Heart right ventricle (tissue), 16 donors: Measurements from ENCODE around the gene KIAA0753. TPM values are rescaled to one million over a fixed set of nuclear protein-coding genes. Genes with fewer than 3 reads are reported as not detected.

Experiments
- ATAC-seq, 8 donors: fragments of 200-7000 bp; cut with Tn5 transposase; one replicate each; pipeline ENCODE4 v1.9.1; 2020; ENCODE audit warnings: mild to moderate bottlenecking in 8 of 8, moderate library complexity in 8 of 8, moderate number of reproducible peaks in 1 of 8
- DNase-seq, 2 donors: peaks; one replicate each; pipeline ENCODE4 v3.0.0-alpha.2; 2020
- H3K27ac ChIP-seq, 10 donors: fragments of 200-600 bp; sonication (generic) in 2 of 10; one replicate each; pipeline versions ENCODE4 v1.5.0 to v1.8.0; 2020 to 2022; ENCODE audit warnings: mild to moderate bottlenecking in 3 of 10
- H3K27me3 ChIP-seq, 7 donors: fragments of 200-600 bp; one replicate each; pipeline ENCODE4 v1.8.0; 2021 to 2022; ENCODE audit warnings: mild to moderate bottlenecking in 2 of 7
- H3K36me3 ChIP-seq, 9 donors: fragments of 200-600 bp; sonication (generic) in 1 of 9; one replicate each; pipeline versions ENCODE4 v1.5.0 to v1.8.0; 2020 to 2022; ENCODE audit warnings: mild to moderate bottlenecking in 2 of 9
- H3K4me1 ChIP-seq, 9 donors: fragments of 200-600 bp; sonication (generic) in 1 of 9; one replicate each; pipeline versions ENCODE4 v1.5.0 to v1.8.0; 2020 to 2022; ENCODE audit warnings: mild to moderate bottlenecking in 4 of 9
- H3K4me3 ChIP-seq, 10 donors: fragments of 200-600 bp; sonication (generic) in 2 of 10; one replicate each; pipeline versions ENCODE4 v1.5.0 to v1.8.0; 2020 to 2022; ENCODE audit warnings: mild to moderate bottlenecking in 7 of 10, moderate library complexity in 2 of 10
- H3K9me3 ChIP-seq, 11 donors: fragments of 200-600 bp in 10 of 11; sonication (generic) in 2 of 11; one replicate each; pipeline versions ENCODE4 v1.5.0 to v1.8.0; 2013 to 2022; ENCODE audit warnings: mild to moderate bottlenecking in 2 of 11, control low read depth in 1 of 11, moderate library complexity in 1 of 11
- WGBS, 2 donors: extraction: QIAGEN DNeasy Blood & Tissue Kit; methylation state at CpG; one replicate each; pipeline ENCODE4 v1.1.7; 2013; ENCODE audit warnings: inconsistent platforms in 1 of 2; 5-methylcytosine and 5-hydroxymethylcytosine counted together
- intact Hi-C, 10 donors: fragments of 100-400 bp; cut with DNase I; formaldehyde crosslinking; loops; one replicate each; pipeline versions ENCODE4 v1.11.1 to v1.14.2; 2022
- polyA plus RNA-seq, 2 donors: library from polyadenylated mRNA; stranded (reverse); fragments of 200-250 nt; gene quantifications; one replicate each; pipeline ENCODE4 v1.2.3, GENCODE V29; 2013
- total RNA-seq, 10 donors: library from RNA; stranded (reverse); fragmentation: NEBNext Ultra II Directional in 3 of 10; extraction: Animal tissue kit (Norgen Biotek cat#: 25700) in 3 of 10; gene quantifications; one replicate each; pipeline versions ENCODE4 v1.2.1 to v1.2.4, GENCODE V29; 2021 to 2023
- TF ChIP-seq, protein P1 (sequence below), 9 donors: fragments of 200-600 bp; sonication (generic) in 2 of 9; IDR thresholded peaks; one replicate each; pipeline versions ENCODE4 v1.5.0 to v1.8.0; 2021 to 2022; ENCODE audit warnings: antibody characterized with exemption in 9 of 9, mild to moderate bottlenecking in 5 of 9, moderate library complexity in 1 of 9
- donor health status: Arrhythmogenic right ventricular cardiomyopathy.
- donor health status: ischemic (EF 13 %, LVEDD 7.1; RV severe dilation, severe dysfunction).
- donor health status: healthy with polysubstance abuse.
- donor health status: DM: no; HTN: yes; CAD: no.
- donor health status: DM: no; HTN: no; CAD: no.
- donor health status: ischemic (EF 25% LVEDD 6.9; RV normal size, moderate dysfunction).
- donor health status: ischemic (EF 25% LVEDD 5.7; RV mildly dilated, moderate dysfunction).
- donor health status: healthy.
- donor health status: DM: yes; HTN: yes; CAD: no.
- donor health status: Ischemic cardiomyopathy.
- donor health status: ischemic (EF 35%, LVEDD 5.7; RV mildly dilated, moderate dysfunction).
- donor health status: nonischemic (EF 11% LVEDD 7.7; RV severe dilation, severe dysfunction).
- donor health status: DM: yes; HTN: yes; CAD: no.
- donor health status: PGD.
- donor health status: ischemic (EF 29% LVEDD 5.4; RV normal size, mild dysfunction).
- donor health status: nonischemic (EF 23%, LVEDD 6.1; RV moderate dilation, normal function).

The KIAA0753 gene
- total and polyA plus RNA-seq, 12 donors: 2.4 to 9.9 (median 5.5) TPM

DNA sequence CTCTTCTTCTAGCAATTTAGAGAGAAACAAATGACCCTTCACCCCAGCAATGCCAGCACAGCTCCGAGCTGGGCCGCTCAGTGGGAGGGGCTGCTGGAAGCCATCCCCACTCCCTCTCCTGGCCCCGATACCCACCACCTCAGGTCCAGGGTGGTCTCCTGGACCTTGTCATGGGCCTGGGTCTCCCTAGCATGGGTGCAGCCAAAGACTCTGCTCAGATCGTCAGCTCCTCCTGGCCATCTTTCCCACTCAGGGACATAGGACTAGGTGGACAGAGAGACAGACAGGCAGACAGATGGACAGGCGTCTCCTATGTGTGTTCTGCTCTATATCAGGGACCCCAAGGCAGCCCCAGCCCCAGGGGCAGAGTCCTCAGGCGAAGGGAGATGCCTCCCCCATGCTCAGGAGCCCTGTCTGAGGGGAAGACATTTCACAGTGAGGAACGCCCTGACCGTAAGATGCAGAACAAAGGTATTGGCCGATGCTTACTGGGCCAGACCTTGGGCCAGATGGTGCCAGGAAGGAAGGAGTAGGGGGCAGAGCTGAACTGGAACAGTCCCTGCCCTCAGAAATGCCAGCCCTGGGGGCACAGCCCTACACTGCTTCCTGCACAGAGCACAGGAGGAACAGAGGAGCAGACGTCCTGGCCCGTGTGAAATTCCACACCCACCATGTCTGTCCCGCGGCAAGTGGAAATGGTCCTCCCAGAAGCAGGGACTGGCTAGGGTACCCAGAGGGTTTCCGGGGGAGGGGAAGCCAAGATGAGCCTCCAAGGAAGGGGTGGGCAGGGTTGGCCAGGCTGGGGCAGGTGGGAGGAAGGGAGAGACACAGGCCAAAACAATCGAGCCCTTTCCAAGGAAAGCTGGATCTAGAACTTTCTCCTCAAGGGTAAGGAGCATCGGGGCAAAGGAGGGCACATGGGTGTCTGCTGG is 97.2 kb downstream of the KIAA0753 start:
- H3K36me3 ChIP-seq: no peaks in the 10 kb centered on the region
- no peak overlapping the region for H3K27ac ChIP-seq
- peaks cover 0 to 3% (median 0%) of the 10 kb centered on the region in 7 donors for H3K27me3 ChIP-seq
- 82 to 87% methylated on average over 16 of the region's 16 CpGs for WGBS, 2 donors
- TF ChIP-seq, protein P1, sequence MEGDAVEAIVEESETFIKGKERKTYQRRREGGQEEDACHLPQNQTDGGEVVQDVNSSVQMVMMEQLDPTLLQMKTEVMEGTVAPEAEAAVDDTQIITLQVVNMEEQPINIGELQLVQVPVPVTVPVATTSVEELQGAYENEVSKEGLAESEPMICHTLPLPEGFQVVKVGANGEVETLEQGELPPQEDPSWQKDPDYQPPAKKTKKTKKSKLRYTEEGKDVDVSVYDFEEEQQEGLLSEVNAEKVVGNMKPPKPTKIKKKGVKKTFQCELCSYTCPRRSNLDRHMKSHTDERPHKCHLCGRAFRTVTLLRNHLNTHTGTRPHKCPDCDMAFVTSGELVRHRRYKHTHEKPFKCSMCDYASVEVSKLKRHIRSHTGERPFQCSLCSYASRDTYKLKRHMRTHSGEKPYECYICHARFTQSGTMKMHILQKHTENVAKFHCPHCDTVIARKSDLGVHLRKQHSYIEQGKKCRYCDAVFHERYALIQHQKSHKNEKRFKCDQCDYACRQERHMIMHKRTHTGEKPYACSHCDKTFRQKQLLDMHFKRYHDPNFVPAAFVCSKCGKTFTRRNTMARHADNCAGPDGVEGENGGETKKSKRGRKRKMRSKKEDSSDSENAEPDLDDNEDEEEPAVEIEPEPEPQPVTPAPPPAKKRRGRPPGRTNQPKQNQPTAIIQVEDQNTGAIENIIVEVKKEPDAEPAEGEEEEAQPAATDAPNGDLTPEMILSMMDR (IDR thresholded peaks at IDR 0.05): no peak
- no peak for DNase-seq
- ATAC-seq: peak in 1 of 8 donors; percentile 22
- peaks cover 0 to 4% (median 3%) of the 10 kb centered on the region in 9 donors for H3K4me1 ChIP-seq
- H3K9me3 ChIP-seq: peaks cover 0 to 14% (median 0%) of the 10 kb centered on the region in 11 donors
- H3K4me3 ChIP-seq: no peak overlapping the region
- intact Hi-C loops: no loop called here

DNA sequence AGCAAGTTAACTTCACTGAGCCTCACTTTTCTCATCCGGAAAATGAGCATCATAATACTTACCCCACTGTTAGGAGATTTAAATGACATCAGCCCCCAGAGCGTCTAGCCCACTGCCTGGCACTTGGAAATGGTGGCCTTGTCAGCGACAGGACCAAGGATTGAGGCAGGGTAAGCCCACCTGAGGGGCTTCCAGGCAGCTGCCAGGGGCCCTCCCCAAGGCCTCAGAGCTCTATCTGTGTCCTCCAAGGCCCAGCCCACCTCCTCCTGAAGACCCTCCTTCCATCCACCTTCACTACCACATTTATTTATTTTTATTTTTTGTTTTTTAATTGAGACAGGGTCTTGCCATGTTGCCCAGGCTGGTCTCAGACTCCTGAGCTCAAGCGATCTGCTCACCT is 97.9 kb downstream of the KIAA0753 start:
- intact Hi-C loops: no loop called here
- H3K4me3 ChIP-seq: no peak overlapping the region
- no peaks in the 10 kb centered on the region for H3K36me3 ChIP-seq
- WGBS, 2 donors: 88 to 90% methylated on average over 4 of the region's 4 CpGs
- TF ChIP-seq, protein P1 (IDR thresholded peaks at IDR 0.05): no peak
- H3K27ac ChIP-seq: no peak overlapping the region
- H3K27me3 ChIP-seq: peaks cover 0 to 3% (median 0%) of the 10 kb centered on the region in 7 donors
- ATAC-seq (no peak), DNase-seq (no peak)
- no peaks in the 10 kb centered on the region for H3K4me1 ChIP-seq
- peaks cover 0 to 14% (median 0%) of the 10 kb centered on the region in 11 donors for H3K9me3 ChIP-seq

DNA sequence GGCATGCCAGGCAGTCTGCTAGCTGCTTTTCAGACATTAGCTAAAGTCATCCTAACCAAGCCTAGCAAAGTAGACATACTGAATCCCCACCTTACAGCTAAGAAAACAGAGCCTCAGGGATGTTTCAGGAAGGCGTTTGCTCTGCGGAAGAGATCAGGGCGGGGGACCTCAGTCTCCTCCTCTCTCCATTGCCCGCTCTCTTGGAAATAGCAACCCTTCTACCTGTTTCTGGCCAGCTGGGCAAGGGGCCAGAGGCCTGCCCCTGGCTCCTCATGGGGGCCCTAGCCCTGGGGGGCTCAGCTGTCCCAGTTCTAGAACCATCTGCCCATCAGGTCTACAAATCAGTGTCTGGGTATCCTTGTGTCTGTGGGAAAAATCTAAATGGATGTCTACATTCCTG is 98.6 kb downstream of the KIAA0753 start:
- no peaks in the 10 kb centered on the region for H3K4me1 ChIP-seq
- peaks cover 0 to 14% (median 0%) of the 10 kb centered on the region in 11 donors for H3K9me3 ChIP-seq
- intact Hi-C loops: no loop called here
- TF ChIP-seq, protein P1 (IDR thresholded peaks at IDR 0.05): no peak
- H3K27ac ChIP-seq: no peak overlapping the region
- WGBS, 2 donors: 88 to 90% methylated on average over 4 of the region's 4 CpGs
- H3K4me3 ChIP-seq: no peak overlapping the region
- DNase-seq: no peak
- ATAC-seq: no peak
- peaks cover 0 to 3% (median 0%) of the 10 kb centered on the region in 7 donors for H3K27me3 ChIP-seq
- no peaks in the 10 kb centered on the region for H3K36me3 ChIP-seq

DNA sequence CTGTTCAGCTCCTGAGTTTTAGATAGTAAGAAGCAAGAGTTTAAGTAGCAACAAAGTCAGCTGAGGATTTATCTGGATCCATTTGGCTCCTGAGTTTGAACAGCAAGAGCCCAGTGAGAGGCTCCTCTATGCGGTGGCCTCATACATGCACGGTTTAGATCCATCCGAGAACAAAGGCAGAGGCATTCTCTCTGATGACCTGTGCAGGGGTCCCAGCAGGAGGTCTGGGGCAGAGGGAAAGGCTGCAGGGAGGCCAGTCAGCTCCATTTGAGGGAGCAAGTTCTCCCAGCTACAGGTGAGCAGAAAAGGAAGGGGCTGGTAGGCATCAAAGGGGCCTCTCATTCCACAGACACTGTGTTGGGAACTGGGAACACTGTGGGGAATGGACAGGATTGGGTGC is 100.6 kb downstream of the KIAA0753 start:
- intact Hi-C loops: no loop called here
- WGBS, 2 donors: 45 to 60% methylated on average over 3 of the region's 3 CpGs
- Histone ChIP-seq H3K9me3 (peaks cover 0 to 14% (median 0%) of the 10 kb centered on the region in 11 donors), H3K36me3 (no peaks in the 10 kb centered on the region), H3K27ac (no peak overlapping the region), H3K4me1 (no peaks in the 10 kb centered on the region), H3K27me3 (peaks cover 0 to 3% (median 0%) of the 10 kb centered on the region in 7 donors), H3K4me3 (no peak overlapping the region)
- no peak for ATAC-seq
- no peak for DNase-seq
- TF ChIP-seq, protein P1 (IDR thresholded peaks at IDR 0.05): no peak
